GM06990 (cell line): Measurements from ENCODE around the gene CADM4.

Experiments
- DNase-seq: peaks from one replicate; pipeline ENCODE4 v3.0.0-alpha.2; 2011; ENCODE audit not compliant: insufficient read length; ENCODE audit errors: extremely low read depth
- H3K27me3 ChIP-seq: replicated peaks from 2 replicates; pipeline ENCODE4 v1.6.0; 2011; ENCODE audit warnings: low read length; ENCODE audit not compliant: control insufficient read depth, insufficient read depth
- H3K36me3 ChIP-seq: 2 replicates; pipeline ENCODE4 v1.5.1; 2011; ENCODE audit warnings: low read length; ENCODE audit not compliant: control insufficient read depth, insufficient read depth
- H3K4me3 ChIP-seq: replicated peaks from 2 replicates; pipeline ENCODE4 v1.5.1; 2011; ENCODE audit warnings: low read depth, mild to moderate bottlenecking, control low read depth, low read length
- TF ChIP-seq, protein P1 (sequence below): IDR thresholded peaks from 2 replicates; pipeline ENCODE4 v1.5.1; 2011; ENCODE audit warnings: low read length, control low read depth, mild to moderate bottlenecking, inconsistent platforms; ENCODE audit not compliant: insufficient read depth, poor library complexity, severe bottlenecking

The CADM4 gene

GRCh38 chr19:43620061-43621001 lies 19.3 kb downstream of the CADM4 start:
- Histone ChIP-seq H3K4me3 (peak overlapping the region; percentile 84), H3K36me3 (no peaks in the 10 kb centered on the region), H3K27me3 (no peaks in the 10 kb centered on the region)
- no peak for DNase-seq
- TF ChIP-seq, protein P1, sequence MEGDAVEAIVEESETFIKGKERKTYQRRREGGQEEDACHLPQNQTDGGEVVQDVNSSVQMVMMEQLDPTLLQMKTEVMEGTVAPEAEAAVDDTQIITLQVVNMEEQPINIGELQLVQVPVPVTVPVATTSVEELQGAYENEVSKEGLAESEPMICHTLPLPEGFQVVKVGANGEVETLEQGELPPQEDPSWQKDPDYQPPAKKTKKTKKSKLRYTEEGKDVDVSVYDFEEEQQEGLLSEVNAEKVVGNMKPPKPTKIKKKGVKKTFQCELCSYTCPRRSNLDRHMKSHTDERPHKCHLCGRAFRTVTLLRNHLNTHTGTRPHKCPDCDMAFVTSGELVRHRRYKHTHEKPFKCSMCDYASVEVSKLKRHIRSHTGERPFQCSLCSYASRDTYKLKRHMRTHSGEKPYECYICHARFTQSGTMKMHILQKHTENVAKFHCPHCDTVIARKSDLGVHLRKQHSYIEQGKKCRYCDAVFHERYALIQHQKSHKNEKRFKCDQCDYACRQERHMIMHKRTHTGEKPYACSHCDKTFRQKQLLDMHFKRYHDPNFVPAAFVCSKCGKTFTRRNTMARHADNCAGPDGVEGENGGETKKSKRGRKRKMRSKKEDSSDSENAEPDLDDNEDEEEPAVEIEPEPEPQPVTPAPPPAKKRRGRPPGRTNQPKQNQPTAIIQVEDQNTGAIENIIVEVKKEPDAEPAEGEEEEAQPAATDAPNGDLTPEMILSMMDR = no peak

- peak; percentile 92 for DNase-seq
- Histone ChIP-seq H3K27me3 (no peaks in the 10 kb centered on the region), H3K36me3 (no peaks in the 10 kb centered on the region), H3K4me3 (peak within 1 kb of the TSS; percentile 84)
- TF ChIP-seq, protein P1 = no peak
These were observed 20.2 kb downstream of the CADM4 start, which contains the start of gene ZNF428 for GRCh38 chr19:43619262-43620060. TSS of gene ZNF428 (minus strand) at chr19:43619629. CDS start at chr19:43614304, 5,325 bp downstream.

GRCh38 chr19:43618921-43619261 lies 20.8 kb downstream of the CADM4 start:
- Histone ChIP-seq H3K4me3 (peak overlapping the region; percentile 84), H3K36me3 (no peaks in the 10 kb centered on the region), H3K27me3 (no peaks in the 10 kb centered on the region)
- TF ChIP-seq, protein P1 = no peak
- DNase-seq = no peak

- H3K4me3 ChIP-seq = no peak overlapping the region
- H3K27me3 ChIP-seq = no peaks in the 10 kb centered on the region
- peaks cover 1% of the 10 kb centered on the region; the same call in 1 of the 2 replicates for H3K36me3 ChIP-seq
- no peak for DNase-seq
- TF ChIP-seq, protein P1 = no peak
These were observed 22.7 kb downstream of the CADM4 start for GRCh38 chr19:43616954-43617353.

DNA sequence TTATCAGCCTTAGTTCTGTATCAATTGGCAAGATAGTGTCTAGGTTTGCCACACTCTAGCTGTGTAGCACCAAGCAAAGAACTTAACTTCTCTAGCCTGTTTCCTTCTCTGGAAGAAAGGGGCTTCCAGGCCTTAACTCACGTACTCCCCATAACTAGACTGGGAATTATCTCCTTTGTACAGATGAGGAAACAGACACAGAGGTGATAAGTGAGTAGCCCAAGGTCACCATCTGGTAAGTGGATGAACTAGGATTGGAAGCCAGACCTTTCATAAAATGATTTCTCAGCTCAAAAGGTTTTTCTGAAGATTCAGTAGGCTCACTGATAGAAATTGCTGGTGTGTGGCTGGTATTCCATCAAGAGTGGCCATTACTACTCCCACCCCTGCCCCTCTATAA lies 23.3 kb downstream of the CADM4 start:
- TF ChIP-seq, protein P1 = no peak
- DNase-seq = no peak
- no peaks in the 10 kb centered on the region for H3K27me3 ChIP-seq
- no peak overlapping the region for H3K4me3 ChIP-seq
- peaks cover 1% of the 10 kb centered on the region; the same call in 1 of the 2 replicates for H3K36me3 ChIP-seq
